NCI-H1694 treated with DMSO at 0.1 percent for 48 hours (cell line): Measurements from ENCODE around the gene ZCCHC14.

Experiments
- DNase-seq: peaks from one replicate; lab custom pipeline; 2025; lab: John Stamatoyannopoulos, UW

The ZCCHC14 gene

DNA sequence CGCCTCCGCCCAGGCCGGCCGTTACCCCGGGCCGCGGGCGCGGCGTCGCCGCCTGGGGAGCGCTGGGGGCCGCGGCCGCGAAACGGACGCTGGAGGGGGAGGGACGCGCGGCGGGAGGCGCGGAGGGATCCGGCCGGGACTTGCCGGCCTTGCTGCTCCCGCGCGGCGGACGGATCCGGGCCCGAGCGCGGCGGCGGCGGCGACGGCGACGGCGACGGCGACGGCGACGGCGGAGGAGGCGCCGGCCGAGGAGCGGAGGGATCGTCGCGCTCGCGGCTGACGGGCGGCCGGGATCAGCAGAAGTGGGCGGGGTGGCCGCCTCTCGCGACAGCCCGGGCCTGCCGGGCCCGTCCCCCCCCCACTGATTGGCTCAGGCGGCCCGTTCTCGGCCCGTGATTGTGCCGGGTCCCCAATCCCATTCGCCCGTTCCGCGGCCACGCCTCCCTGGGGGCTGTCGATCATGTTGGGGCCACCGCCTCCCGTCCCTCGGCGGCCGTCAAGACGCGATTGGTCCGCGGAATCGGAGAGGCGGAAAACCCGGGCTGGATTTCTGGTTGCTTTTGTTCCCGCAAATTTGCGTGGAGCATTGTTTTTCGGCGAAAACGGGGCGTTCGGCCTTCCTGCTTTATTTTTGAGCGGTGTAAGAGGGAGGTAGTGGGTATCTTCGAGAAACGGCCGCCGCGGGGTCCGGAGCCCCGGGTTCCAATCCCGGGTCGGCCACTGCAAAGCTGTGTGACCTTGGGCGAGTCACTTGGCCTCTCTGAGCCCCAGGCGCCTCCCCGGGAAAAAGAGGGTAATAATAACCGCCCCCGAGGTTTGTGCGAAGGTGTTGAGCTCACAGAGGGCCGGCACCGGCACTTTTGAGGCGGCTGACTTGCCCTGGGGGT lies at the start of gene ZCCHC14:
Gene ZCCHC14, minus strand, starts transcription at position 304 of the 887 bp plus-strand sequence. CDS start 786 bp downstream, outside the sequence.
- peak; percentile 84 for DNase-seq

DNA sequence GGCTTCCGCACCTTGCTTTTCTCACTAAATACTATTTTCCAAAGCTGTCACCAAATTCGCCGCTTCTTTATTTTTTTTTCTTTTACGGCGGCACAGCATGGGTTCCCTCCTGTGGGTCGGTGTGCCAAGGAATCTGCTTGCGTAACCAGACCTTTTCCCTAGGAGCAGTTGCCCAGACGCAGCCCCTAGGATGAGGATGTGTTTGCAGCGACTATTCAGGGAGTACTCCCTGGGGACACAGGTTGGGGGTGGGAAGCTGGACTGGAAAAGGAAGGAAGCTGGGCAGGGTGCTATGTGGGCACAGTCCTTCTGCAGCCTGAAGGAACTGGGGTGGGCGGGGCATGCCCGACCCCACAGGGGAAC lies 49.0 kb upstream of the ZCCHC14 start:
- DNase-seq, result no peak

DNA sequence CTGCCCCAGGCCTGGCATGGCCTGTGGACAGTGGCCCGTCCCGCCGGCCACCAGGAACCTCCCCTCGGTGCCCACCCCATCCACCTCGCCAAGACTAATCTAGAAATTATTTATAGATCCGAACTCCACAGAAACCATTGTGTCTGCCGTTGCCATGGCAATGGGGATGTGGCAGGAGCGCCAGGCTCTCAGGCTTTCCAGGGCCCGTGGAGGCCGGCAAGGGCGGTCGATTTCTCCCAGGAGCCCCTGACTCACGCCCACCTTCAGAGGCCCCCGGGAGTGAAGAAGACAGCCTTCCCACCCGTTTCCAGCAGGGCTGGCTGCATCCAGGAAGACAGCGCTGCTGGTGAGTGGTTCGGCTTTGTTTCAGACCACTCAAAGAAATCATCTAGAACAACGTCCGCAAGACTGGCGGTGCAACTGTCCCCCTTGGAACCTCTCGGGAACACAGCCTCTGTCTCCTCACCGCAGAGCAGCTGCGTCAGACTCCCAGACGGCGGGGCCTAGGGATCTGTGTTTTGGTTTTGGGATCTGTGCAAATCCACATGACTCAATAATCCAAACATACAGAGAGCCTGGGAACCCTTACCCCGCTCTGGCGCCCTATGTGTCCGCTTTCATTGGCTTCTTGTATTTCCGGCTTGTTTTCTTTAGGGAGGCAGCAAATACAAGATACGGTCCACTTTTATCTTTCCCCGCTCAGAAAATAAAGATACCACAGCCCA lies 48.5 kb upstream of the ZCCHC14 start:
- no peak for DNase-seq

DNA sequence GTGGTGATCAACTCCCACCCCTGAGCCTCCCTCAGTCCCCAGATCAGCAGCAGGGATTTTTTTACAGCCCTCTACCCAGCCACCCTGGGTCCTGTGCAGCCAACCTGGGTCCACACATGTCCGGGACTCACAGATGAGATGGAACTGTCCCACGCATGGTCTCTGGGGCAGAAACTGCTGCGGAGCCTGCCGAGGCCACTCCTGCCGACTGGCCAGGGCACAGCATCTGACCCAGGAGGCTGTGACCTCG lies 48.0 kb upstream of the ZCCHC14 start:
- no peak for DNase-seq

DNA sequence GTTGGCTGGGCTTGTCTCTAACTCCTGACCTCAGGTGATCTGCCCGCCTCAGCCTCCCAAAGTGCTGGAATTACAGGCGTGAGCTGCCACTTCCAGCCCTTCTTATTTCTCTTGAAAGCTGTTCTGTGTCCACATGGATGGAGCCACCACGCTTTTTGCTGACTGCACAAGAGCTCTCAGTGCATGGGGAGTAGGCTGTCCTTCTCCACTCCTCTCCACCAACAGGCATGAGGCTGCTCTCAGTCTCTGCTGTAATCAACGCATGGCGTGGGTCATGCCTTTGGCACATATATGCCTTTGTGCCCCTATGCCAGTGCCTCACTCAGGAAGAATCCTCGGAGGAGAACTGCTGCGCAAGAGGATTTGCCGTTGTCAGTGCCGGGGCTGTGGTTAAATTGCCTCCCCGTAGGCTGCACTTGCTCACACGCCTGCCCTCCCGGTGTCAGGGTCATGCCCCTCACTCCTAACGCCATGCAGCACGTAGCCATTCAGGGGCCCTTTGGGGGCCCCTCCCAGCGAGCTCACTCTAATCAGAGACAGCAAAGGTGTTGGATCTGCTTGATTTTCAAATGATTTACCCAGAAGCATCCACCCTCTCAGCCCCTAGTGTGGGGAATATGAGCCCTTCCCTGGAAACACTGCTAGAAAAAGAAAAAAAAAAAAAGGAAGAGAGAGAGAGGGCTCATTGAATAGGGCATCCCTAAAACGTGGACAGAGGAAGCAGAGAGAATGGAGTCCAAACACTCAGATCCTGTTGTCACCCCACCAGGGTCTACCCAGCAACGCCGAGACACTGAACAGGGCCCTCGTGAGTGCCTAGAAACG lies 47.5 kb upstream of the ZCCHC14 start:
- DNase-seq, result no peak

DNA sequence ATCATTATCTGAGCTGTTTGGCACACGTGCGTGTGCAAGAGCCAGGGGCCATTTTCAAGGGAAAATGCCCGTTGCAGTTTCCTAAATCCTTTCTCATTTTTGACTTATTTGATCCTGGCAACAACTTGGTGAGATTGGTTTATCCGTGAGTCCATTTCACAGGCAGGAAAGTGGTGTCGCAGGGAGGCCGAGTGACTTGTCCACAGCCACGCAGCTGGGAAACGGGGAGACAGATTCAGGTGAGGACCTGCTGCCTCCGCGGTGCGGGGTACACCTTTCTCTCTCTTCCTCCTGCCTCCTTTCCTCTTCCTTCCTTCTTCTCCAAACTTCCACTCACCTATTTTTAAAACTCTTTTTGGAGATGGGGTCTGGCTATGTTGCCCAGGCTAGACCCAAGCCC lies 46.3 kb upstream of the ZCCHC14 start:
- DNase-seq, result no peak

DNA sequence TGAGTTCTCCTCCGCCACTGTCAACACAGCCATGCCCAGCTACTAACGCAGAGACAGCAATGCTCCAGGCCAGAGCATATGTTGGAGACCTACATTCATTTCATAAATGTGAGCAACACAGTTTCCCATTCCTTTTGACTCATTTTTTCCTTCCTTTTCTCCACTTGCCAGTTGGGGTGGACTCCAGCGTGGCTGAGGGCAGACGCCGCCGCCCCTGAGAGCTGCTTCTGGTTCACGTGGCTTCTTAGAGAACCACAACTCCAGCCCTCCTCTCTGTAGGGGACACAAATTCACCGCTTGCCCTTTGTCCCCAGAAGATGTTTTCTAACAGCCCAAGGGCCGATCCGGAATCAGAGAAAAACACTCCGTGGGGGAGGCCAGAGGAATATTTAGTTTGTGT lies 45.8 kb upstream of the ZCCHC14 start:
- no peak for DNase-seq

DNA sequence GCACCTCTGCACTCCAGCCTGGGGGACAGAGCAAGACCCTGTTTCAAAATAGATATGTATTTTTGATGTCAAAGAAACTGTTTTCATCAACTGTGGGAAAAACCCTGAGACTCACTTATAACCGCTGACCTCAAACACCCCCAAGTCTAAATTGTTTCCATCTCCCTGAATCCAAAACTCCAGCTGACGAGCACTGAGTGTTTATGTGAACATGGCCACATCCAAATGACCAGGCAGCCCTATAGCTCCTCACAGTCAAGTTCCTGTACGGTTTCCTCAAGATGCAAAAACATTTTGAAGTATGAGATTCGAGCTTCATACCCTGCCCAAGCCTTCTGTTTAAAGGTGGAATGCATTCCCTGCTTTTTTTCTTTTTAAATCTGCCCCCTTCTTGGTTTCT lies 45.3 kb upstream of the ZCCHC14 start:
- DNase-seq, result no peak

DNA sequence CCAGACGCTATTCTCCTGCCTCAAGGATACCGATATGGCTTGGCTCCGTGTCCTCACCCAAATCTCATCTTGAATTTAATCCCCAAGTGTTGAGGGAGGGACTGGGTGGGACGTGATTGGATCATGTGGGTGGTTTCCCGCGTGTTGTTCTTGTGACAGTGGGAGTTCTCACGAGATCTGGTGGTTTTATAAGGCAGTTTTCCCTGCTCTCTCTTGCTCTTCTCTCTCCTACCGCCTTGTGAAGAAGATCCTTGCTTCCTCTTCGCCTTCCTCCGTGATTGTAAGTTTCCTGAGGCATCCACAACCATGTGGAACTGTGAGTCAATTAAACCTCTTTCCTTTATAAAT lies 43.9 kb upstream of the ZCCHC14 start:
- DNase-seq, result no peak

DNA sequence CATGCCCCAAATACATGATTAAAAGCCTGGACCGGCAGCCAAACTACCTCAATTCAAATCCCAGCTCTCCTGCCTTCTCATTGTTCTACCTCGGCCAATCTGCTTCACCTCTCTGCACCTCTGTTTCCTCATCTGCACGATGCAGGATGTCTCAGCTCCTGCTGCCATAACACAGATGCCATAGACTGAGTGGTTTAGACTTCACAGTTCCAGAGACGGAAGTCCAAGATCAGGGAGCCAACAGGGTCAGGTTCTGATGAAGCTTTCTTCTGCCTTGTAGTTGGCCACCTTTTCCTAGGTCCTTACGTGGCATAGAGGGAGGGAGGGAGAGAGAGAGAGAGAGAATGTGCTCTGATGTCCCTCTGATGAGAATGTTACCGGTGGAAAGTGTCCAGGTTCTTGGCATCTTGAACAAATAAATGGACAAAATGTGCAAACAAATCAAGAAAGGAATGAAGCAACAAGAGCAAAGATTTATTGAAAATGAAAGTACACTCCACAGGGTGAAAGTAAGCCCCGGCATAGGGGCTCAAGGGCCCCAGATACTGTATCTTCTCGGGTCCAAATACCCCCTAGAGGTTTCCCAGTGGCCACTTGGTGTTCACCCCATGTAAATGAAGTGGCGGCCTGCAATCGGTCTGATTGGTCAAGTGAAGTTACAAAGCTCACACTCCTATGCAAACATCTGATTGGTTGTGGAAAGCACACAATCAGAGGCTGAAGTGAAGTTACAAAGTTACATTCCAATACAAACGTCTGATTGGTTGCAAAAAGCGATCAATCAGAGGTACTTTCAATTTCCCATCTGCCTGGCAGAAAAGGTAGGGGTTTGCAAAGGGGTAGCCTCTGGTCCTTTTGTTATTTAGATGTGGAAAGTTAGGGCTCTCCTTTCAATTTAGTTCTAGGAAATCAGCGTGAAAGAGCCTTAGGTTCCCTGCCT lies 43.3 kb upstream of the ZCCHC14 start:
- DNase-seq, result no peak

DNA sequence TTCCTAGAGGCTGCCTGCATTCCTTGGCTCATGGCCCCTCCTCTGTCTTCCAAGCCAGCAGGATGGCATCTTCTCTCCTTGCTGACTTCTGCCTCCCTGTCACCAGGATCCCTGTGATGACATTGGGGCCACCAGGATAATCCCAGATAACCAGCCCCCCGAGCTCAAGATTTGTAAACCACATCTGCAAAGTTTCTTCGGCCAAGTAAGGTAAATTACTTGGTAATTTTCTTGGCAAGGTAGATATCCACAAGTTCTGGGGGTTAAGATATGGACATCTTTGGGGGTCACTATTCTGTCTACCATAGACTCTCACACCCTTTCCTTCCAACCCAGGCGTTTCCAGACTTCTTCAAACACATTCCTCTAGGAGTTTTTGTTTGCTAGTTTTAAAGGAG lies 42.6 kb upstream of the ZCCHC14 start:
- no peak for DNase-seq

DNA sequence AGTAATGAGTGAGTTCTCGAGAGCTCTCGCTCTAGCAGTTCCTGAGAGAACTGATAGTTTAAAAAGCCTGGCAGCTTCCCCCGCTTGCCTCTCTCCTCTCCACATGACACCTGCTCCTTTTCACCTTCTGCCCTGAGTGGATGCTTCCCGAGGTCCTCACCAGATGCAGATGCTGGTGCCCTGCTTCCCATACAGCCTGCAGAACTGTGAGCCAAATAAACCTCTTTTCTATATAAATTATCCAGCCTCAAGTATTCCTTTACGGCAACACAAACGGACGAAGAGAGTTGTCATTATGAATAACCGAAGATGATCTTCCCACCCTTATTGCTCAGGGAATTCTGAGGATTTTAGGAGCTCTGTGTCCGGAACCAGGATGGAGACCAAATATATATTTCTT lies 41.9 kb upstream of the ZCCHC14 start:
- DNase-seq, result no peak

DNA sequence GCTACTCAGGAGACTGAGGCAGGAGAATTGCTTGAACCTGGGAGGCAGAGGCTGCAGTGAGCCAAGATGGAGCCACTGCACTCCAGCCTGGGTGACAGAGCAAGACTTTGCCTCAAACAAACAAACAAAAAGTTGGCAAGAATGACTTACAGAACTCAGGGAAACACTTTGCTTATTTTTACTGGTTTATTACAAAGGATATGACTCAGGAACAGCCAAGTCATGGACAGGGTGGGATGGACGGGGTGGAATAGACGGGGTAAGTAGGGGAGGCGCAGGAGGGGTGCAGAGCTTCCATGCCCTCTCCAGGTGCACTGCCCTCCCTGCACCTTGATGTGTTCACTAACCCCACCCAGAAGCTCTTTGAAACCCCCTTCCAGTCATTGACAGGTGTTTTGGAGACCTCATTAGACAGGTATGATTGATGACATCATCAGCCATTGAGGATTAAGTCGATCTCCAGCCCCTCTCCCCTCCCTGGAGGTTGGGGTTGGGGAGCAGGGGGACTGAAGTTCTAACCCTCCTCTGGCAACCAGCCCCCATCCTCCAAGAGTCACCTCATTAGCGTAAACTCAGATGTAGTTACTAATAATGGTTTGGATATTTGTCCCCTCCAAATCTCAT lies 41.3 kb upstream of the ZCCHC14 start:
- DNase-seq, result no peak

DNA sequence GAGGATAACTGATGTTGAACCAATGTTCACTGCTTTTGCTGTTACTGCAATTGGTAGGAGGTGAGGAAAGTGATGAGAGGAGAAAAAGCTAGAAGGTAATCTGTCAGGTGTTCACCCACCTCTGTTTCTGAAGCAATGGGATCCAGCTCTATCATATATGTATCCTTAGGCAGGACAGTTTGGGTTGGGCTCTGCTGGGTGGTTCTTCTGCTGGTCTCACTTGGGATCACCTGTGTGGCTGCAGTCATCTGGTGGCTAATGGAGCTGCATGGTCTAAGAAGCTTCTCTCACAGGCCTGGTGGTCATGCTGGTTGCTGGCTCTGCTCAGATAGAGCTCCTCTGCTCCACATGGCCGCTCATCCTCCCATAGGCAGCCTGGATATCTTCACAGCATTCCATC lies 40.2 kb upstream of the ZCCHC14 start:
- DNase-seq, result no peak

DNA sequence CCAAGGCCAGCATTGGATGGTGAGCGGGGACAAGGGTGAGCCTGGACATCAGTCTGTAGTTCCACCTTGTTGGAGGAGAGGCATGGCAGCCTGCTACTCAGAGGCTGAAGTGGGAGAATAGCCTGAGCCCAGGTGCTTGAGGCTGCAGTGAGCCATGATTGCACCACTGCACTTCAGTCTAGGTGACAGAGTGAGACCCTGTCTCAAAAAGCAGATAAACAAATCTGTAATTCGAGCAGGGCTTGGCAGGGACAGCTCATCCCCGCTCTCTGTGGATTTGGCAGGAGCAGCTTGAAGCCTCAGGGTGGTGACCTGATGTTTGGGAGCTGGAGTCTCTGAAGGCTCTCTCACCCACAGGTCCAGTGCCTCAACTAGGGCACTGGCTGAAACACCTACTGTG lies 38.6 kb upstream of the ZCCHC14 start:
- DNase-seq, result no peak

DNA sequence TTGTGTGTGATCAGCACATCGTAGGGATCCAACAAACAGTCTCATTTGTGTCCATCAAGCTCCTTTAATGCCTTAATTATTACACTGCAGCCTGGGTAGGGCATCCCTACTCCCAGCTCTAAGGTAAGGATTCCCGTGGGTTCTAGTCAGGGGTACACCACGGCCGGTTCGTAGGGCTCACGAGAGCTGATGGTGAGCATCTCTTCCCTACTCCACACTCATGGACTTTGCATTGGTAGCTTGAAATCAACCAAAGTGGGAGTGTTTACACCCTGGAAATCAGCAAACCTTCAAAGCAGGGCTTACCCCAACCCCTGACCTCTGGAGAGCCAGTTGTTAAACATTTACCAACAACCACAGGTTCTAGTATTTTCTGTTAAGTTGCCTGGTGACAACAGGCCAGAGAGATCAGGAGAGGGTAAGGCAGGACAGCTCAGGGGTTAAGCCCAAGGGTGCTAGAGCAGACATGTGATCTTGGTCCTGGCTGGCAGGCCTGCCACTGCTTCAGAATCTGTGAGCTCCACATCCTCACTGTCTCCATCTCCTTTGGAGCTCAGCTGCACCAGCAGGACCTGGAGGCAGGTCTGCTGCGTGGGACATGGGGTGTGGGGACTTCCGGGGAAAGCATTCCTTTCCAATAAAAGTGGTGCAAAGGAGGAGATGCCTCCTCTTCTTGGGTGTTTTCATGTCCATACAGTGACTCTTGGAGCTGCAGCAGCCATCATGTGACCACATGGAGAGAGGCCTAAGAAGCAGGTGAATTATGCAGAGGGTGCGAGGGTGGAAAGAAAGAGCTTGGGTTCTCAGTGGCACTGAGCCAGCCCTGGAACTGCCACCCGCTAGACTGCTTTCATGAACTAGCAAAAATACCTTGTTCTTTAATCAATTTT lies 36.1 kb upstream of the ZCCHC14 start:
- DNase-seq, result no peak

DNA sequence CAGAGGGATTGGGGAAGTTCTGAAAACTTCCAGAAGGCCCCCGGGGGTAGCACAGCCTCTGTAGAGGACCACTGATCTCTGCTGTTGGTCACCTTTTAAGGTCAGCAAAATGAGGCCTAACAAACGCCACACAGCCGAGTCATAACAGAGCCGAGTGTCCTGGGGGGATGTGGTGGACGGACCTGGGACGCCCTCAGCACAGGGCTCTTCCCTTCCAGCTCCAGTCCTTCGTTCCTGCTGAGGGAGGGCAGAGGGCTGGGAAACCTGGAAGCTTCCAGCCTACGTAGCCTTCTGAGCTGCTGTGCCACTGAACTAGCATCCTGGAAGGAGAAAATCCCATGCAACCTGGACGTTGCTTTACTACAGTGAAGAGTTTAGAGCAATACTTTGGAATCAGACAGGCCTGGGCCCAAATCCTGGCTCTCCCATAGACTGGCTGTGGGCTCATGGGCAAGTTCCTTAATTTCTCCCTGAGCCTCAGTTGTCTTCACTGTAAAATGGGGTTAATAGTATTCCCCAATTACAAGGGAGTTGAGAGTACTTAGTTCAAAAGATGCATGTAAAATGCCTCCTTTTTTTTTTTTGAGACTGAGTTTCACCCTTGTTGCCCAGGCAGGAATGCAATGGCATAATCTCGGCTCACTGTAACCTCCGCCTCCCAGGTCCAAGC lies 34.4 kb upstream of the ZCCHC14 start:
- no peak for DNase-seq

DNA sequence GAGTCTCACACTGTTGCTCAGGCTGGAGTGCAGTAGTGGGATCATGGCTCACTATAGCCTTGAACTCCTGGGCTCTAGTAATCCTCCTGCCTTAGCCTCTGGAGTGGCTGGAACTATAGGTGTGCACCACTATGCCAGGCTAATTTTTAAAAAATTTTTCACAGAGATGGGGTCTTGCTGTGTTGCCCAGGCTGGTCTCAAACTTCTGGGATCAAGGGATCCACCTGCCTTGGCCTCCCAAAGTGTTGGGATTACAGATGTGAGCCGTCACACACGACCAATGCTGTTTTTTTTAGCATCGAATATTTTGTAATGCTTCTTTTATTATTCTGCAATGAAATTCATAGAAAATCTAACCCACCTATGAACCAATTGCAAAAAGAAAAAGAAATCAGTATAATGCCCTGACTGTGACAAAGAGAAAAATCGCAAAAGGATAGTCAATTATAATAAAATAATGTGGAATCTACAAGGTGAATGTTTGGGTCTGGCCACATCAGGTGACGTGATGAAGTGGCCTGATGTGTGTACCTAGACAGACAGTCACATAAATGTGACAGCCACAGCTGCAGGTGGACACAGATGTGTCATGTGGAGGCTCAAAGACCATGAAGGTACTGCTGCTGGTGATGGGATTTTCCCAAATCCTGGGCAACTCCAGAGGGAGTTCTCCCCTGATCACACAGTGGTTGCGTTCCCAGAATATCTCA lies 33.6 kb upstream of the ZCCHC14 start:
- no peak for DNase-seq

DNA sequence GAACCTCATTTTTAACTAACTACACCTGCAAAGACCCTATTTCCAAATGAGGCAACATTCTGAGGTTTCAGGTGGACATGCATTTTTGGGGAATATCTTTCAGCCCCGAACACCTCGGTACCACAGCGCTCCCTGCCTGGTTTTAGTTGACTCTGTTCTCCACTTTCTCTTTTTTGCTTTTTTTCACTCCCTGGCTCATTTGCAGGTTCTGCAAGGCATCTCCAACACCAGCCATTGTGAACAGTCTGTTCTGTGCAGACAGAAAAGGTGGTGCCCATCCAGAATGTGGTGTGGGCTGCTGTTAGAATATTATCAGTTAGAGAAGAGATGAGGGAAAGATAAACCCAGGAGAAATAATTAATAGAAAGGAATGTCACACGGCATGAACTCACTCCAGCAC lies 32.5 kb upstream of the ZCCHC14 start:
- DNase-seq, result no peak
